Erythroblast (primary cell): ENCODE results near the gene RGL4.
"Not testable (repeated sequence)": the region's sequence is repeated elsewhere in the genome, so short reads cannot be mapped to it uniquely, and the experiment has no call there.

Experiments
- DNase-seq, 2 experiments: peaks; one replicate each; lab custom pipeline; 2025; lab: John Stamatoyannopoulos, UW
- GATA1 ChIP-seq: IDR thresholded peaks from 2 replicates; pipeline ENCODE4 v1.6.1; 2011; ENCODE audit warnings: low read depth, mild to moderate bottlenecking, control low read depth, low read length, moderate library complexity
- POLR2A ChIP-seq: IDR thresholded peaks from 2 replicates; pipeline ENCODE4 v1.6.1; 2011; ENCODE audit warnings: mild to moderate bottlenecking, low read length

RGL4 gene

DNA sequence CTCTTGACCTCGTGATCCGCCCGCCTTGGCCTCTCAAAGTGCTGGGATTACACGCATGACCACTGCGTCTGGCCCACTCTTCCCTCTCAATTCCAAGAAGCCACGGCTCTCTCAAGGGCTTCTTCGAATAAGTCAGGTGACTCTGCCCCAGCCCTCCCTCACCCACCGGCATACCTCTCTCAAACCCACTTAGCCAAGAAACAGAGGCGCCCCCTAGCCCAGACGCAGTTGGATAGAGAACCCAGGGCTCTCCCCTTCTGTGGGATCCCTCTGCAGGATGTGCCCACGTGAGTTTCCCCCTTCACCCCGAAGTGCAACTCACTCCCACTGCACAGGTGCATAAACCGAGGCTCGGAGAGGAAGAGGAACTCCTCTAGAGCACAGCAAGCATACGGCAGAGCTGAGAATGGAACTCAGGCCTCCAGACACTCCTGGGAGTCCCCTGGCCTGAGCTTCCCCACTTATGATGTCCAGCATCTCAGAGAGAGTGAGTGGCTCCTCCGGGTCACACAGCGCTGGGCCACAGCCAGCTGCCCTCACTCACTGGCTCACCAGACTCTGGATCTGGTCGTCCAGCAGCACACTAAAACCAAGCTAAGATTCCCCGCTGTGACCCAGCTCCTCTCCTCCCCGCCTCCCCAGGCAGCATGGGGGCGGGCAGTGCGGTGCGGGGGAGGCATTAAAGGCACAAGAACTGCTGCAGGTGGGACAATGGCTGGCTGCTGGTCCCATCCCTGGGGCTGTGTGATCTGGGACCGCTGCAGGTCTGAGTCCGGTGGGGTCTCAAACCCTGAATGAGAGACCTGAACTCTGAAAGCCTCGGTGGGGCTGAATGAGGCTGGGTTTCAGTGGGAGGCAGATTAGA lies 16.8 kb upstream of the RGL4 start:
- TF ChIP-seq POLR2A (no peak), GATA1 (no peak)
- no peak for DNase-seq

DNA sequence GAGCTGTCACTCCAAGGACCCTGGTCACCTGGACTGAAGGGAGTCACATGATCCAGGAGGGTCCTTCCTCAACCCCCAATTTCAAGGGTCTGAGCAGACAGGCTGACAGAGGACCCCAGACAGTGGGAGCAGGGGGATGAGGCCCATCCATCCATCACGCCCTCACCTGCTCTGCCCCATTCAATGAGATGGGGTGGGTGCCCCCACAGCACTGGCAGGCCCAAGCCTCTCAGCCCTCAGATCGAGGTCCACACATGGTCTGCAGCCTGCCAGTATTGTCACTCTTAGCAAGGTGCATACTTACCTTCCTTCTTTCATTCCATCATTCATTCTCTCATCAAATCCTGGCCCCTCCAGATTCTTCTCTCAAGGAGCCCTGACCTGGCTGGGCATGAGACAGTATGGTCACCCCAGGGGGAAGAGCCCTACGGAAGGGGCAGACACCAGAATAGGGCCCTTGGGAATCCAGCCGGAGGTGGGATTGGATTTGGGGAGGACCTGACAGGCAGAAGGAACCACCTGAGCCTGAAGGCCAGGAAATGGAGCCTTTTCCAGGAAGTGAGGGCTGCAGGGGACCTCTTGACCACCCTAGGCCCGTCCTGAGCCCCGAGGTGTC lies 15.8 kb upstream of the RGL4 start:
- not testable (repeated sequence) for DNase-seq

DNA sequence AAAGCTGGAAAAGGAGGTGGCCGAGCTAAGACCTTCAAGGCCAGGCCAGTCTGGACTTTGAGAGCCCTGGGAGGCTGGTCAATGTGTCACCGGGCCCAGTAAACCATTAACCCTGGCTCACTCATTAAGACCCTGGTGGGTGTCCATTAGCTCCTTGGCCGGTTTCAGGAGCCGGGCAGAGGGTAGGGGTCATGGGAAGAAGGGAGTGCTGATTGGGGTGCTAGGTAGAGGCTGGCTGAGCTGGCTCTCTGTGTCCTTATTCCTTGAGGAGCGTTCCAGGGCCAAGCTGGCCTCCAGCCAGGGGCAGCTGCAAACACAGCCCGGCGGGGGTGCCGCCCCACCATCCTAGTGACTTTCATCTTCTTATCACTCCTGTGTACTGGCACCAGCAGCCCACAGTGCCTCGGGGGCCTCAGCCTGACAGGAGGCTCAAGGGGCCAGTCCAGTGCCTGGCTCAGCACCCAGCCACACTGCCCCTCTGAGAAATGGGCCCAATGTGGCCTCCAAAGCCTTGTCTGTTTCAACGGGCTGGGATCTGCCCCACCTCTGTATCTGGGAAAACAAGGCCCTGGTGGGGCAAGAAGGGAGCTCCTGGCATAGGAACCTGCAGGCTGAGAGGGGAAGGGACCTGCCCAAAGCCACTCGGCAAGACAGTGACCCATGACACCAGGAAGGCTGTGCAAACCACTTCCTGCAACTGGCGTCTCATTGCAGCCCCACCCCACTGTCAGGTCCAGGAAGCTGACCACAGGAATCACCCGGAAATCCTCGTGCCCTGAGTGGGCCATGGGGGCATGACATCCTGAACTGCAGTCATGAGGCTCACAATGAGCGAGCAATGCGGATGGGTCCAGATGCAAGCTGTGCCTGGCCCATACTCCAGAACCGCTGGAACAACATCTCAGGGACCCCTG lies 15.1 kb upstream of the RGL4 start:
- TF ChIP-seq GATA1 = no peak
- TF ChIP-seq POLR2A = peak; percentile 44
- peak; percentile 74 to 76 for DNase-seq

DNA sequence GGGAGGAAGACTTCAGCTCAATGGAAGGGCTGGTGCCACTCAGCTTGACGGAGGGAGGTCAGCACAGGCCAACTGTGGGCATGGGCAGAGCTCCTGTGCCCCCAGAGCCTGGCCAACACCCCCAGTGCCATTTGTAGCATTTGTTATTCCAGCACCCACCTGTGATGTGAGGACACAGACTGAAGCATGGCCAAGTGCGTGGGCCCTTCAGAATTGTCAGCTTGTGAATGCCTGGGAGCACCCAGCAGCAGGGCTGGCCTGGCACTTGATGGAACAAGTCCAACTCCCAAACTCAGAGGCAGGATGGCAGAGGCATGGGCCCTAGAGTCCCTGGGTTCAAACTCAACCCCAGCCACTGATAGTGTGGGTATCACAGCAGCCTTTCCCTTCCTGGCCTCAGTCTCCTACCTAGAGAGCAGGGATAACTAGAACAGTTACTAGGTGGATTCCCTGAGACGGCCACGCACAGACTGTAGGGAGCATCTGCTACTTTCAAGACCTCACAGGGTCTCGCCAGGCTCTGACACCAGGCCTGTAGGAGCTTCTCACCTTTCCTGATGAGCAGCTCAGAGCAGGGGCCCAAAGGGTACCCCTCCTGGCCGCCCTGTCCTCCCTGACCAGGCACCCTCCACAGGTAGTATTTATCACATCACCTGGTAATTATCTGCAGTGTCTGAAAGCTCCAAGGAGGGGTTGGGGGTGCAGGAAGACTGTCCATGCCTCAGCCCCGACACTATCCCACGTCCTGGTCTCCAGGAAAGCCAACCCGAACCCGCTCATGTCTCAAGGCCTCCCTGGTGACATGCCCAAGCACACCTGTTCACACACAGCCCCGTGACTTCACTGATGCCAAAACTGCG lies 13.7 kb upstream of the RGL4 start:
- DNase-seq = not testable (repeated sequence)

DNA sequence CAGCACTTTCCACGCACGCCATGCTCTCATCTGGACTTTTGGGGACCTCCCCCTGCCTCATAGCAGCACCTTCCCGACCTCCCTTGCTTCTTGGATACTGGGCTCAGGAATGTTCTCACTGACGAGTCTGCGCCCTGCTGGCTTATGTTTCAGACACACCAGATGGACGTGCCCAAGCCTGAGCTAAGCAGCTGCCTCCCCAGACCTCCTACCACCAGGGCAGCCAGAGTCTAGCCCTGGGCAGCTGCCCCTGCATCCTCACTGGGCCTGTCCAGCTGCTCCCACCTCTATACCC lies 13.2 kb upstream of the RGL4 start:
- DNase-seq = no peak
- TF ChIP-seq POLR2A (no peak), GATA1 (no peak)

DNA sequence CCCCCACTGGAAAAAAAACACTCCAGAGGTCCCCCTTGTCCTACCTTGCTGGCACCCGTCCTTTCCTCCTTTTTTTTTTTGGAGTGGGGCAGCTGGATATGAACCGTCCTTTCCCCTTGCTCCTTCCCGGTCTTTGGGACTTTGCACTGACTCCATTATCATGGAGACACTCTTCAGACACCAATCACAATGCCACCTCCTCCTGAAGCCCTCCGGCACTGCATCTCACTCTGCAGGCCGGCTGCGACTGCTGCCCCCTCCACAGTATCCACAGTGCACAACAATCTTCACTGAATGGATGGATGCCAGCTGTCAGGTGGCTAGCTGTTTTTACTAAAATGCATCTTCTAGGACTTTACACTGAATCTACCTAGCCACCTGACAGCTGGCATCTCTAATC lies 12.7 kb upstream of the RGL4 start:
- TF ChIP-seq POLR2A (no peak), GATA1 (no peak)

DNA sequence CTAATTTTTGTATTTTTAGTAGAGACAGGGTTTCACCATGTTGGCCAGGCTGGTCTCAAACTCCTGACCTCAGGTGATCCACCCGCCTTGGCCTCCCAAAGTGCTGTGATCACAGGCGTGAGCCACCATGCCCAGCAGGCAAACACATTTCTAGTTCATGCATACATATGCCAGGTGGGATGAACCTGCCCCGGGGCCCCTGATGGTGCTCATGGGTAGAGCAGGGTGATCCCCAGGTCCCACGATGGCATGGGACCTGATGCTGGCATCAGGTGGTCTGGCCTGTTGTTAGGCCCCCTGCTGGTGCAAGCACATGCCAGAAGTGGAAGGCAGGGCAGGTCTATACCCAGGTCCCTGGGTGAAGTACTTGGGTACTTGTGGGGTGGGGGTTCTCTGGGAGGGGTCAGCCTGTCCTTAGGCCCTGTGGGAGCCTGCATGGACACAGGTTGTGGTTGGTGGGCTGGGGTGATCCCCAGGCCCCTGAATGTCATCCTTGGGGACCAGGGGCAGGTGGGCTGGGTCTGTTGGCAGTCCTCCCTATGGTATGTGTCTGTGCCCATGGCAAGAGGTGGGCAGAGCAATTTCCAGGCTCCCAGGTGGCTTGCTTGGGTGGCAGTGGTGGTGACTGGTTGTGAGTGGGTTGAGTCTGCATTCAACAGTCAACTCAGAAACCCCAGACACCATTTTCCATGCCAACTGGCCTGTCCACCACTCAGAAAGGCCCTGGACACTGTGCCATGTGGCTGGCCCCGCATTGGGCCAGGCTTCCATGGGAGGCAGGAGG lies 9.6 kb upstream of the RGL4 start:
- DNase-seq = no peak
- TF ChIP-seq POLR2A (no peak), GATA1 (no peak)

More for the DNA sequence above, 12.7 kb upstream of the RGL4 start:
- DNase-seq = no peak

DNA sequence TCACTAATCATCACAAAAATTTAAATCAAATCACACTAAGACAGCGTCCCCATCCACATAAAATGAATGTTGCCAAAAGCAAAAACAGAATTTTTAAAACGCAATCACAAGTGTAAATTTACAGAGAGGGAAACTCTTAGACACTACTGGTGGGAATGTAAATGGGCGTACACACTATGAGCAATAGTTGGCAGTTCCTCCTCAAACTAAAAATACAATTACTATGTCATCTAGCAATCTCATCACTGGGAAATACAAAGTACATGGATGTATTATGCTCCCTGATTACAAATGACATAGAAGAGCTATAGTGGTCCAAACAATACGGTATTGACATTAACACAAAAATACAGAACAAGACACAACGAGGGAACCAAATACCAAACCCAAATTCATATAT lies 8.7 kb upstream of the RGL4 start:
- TF ChIP-seq GATA1 = no peak
- TF ChIP-seq POLR2A = no peak
- DNase-seq = no peak

DNA sequence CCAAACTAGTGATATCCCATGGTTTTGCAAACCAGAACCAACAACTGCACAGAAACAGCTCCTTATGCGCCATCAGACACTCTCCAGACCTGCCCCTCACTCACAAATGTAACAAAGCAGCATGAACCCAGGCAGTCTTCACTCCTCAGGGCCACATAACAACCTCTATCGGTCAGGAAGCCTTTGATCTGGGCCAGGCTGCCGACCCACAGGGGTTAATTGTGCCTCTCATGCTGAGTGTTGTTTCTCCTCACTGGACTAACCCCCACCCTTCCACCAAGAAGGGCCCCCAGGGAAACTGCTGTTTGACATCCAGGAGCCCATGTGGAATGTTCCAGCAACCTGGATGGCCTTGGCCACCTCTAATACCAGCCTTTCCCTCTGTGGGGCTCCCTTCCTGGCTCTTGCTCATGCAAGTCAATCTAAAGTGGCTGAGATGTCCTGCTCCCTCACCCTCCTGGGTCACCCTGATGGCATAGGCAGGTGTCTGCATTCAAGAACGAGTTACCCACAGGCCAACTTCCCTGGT lies 7.9 kb upstream of the RGL4 start:
- TF ChIP-seq GATA1 (no peak), POLR2A (no peak)
- DNase-seq = no peak

DNA sequence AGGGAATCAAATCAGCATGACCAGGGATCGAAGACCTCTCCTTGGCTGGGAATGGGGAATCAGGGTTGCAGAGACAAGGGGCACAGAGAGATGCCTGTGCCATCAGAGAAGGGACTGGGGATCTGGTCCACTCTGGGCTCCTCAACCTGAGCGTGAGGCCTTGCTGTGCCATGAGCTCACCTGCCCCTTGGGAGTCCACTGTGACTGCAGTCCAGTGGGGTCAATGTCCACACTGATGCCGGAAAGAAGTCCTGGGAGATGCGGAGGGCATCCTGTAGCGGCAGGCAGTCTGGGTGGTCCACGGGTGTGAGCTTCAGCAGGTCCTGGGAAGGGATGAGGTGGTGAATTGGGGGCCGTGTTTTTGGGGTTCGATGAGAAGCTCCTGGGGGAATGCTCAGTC lies 7.3 kb upstream of the RGL4 start:
- no peak for DNase-seq
- TF ChIP-seq GATA1 = no peak
- no peak for TF ChIP-seq POLR2A

DNA sequence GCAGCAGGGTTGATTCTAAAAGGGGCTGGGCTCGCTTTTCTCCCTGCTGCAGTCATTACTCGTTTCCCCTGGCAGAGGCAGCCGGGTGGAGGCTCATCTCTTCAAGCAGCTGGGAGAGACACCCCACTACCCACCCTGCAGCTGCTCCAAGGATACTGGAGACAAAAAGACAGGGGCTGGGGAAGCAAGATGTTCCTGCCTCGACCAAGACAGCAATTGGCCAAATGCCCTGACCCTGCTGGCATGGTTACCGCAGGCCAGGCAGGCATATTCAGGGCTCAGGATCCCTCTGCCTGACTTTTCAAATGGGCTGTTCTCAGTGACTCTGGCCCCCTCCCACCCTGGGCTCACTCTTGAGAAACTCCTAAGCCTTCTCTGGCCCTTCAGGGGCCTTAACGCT lies 6.8 kb upstream of the RGL4 start:
- TF ChIP-seq GATA1 (no peak), POLR2A (no peak)
- DNase-seq = peak; percentile 44 to 46

DNA sequence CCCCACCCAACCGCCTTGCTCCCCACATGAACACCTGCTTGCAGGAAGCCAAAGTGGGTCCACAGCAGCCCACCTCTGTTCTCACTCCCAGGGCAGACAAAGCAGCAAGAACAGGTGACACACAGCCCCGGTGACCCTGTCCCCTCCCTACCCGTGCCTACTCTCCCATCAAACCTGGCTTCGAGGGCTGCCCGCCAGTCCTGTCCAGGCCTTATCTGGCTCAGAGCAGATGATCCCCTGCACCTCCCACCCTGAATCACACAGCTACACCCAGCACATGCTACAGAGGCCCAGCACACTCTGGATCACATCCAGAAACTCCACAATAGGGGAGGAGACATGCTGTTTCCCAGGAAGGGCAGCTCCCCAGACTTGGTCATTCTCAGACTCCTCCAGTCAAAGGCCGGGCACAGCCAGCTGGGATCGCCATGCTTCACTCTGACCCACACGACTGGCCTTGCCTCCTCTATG lies 6.2 kb upstream of the RGL4 start:
- TF ChIP-seq GATA1 = no peak
- peak; percentile 31 for TF ChIP-seq POLR2A
- peak; percentile 83 to 88 for DNase-seq
